GM10847 (cell line): ENCODE data around the gene UNC5CL.

Experiments
- POLR2A ChIP-seq: IDR thresholded peaks from 2 replicates; pipeline ENCODE4 v1.6.1; 2011; ENCODE audit not compliant: insufficient read length; ENCODE audit errors: extremely low read depth

Gene UNC5CL

DNA sequence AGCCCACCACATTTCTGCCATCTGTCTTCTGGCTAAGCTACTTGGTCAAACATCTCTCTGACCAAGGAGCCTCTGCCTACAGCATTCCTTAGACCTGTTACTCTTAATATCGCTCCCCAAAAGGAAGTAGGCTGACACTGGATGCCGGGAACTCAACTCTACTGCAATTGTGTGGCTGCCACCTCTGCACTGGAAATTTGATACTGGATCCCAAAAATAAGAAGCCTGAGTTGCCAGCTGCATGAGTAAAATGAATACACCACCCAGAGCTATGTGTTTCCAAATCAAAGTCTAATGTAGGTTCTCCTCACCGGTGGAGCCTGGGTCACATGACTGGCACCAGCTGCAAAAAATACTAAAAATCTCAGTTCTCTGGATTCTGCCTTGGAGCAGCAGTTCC lies 36.9 kb downstream of the UNC5CL start:
- no peak for TF ChIP-seq POLR2A

GRCh38 chr6:41000248-41000647 lies 38.8 kb downstream of the UNC5CL start:
- TF ChIP-seq POLR2A = no peak

DNA sequence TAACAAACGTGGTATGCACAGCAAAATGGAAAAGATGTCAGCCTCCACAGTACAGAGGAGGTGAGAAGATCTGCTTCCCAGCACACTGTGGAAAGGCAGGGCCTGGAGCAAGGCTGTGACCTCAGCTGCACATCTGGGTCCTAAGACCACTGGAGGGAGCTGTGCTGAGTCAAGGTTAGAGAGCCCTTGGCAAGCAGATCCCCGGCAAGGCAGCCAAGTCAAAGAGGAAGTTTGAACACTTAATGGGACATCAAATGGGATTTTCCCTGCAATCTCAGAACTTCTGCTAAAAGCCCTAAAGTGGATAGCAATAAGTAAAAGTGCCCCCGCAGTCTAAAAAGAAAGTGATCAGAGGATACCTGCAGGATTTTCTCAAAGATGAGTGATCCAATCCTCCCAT lies 39.5 kb downstream of the UNC5CL start:
- TF ChIP-seq POLR2A = no peak

GRCh38 chr6:40998661-40999060 lies 40.4 kb downstream of the UNC5CL start:
- TF ChIP-seq POLR2A = no peak

GRCh38 chr6:40997234-40997957 lies 41.6 kb downstream of the UNC5CL start:
- no peak for TF ChIP-seq POLR2A

GRCh38 chr6:40996591-40997233 lies 42.3 kb downstream of the UNC5CL start:
- TF ChIP-seq POLR2A = no peak

- no peak for TF ChIP-seq POLR2A
Measured at GRCh38 chr6:40992746-40993145, 46.3 kb downstream of the UNC5CL start.

GRCh38 chr6:40990301-40990700 lies 48.7 kb downstream of the UNC5CL start:
- no peak for TF ChIP-seq POLR2A

- no peak for TF ChIP-seq POLR2A
Measured at GRCh38 chr6:40989204-40990169, 49.5 kb downstream of the UNC5CL start.

DNA sequence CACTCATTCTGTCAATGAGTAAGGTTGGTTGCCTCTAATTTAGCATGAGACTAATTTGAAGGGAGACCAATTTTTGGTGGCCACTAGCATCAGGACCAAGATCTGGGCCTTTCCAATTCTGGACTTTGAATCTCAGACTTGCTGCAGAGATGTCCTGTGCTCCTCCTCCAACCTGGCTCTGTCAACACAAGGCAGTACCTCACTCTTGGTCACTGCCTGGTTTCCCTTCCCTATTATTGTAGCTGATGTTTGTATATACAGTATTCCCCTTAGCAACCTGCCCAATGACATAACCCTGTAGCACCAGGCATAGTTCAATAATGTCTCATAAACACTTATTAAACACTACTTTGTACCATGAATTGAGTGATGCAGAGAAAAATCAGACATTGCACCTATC lies 50.4 kb downstream of the UNC5CL start:
- TF ChIP-seq POLR2A = no peak

DNA sequence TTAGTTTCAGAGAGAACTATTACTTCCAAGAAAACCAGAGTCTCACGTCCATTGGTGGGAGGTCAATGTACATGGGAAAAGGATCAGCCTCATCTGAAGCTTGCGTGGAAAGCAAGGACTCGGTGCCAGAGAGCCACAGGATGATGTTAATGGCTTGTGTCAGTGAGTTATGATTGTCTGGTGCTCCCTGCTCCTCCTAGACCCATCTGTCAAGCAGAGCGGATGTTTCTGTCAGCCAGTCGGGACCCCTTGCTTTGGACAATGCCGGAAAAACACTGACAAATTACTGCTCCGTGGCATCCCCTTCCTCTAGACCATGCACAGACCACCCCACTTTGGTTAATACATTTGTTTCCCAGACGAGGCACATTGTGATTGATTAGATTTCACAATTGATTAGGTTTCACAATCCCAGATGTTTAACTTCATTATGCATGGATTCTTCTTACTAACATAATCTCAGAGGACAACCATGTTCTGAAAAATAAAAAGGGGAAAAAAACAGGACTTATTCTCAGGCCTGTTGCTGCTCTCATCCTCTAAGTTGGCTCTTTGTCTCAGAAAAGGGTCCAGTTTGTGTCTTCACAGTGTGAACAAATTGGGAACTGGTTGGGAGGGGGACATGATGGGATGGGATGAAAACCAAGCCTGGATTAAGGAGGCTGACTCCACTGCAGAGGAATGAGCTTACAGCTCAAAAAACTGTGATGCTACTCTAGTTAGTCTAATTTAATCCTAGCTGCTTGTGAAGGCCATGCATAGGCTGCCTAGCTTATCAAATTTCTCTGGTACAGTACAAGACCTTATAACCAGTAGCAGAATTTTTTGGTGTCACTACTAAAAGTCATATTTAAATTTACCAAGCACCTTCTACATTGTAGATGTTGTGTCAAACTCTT lies 51.9 kb downstream of the UNC5CL start:
- TF ChIP-seq POLR2A = no peak

GRCh38 chr6:40986364-40986763 lies 52.7 kb downstream of the UNC5CL start:
- TF ChIP-seq POLR2A = no peak

DNA sequence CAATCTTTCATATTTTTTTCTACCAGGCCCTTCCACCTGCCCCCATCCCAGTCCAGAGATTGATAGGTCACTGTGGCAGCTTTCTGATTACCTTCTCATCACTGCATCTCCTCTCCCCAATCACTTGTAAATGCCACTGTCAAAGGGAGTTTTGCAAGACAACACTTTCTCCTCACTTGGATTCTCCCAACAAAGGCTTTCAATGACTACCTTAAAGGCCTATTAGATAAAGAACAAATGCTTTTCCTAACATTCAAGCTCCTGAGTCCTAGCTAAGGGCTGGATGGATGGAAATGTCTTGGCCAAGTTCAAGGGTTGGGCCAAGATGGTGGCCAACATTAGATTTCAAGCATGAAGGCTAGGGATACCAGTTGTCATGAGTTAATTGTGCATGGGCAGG lies 55.3 kb downstream of the UNC5CL start:
- TF ChIP-seq POLR2A = no peak

GRCh38 chr6:40982917-40983316 lies 56.1 kb downstream of the UNC5CL start:
- TF ChIP-seq POLR2A = no peak

DNA sequence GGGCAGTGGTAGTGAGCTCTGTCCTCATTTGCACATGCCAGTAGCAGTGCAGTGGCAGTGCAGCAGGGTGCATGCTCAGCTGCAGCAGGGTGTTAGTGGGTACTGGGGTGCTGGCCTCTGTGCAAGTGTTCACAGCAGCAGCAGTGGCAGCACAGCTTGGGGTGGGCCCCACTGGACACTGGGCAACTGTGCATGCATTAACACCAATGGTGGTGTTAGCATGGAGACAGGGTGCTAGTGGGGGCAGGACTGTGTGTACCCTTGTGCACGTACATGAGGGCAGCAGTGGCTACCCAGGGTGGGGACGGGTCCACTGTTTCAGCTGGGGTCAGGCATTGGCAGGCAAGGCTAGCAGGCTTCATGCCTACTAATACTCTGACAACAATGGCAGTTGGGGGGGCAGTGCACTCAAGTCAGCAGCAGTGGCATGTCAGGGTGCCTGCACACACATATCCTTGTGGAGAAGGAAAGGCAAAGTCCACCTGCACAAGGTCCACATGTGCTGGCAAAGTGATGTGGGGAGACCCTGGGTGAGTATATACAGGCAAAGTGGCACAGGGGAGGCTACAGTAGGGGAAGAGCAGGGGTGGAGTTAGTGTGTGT lies 60.2 kb downstream of the UNC5CL start:
- no peak for TF ChIP-seq POLR2A

GRCh38 chr6:40977695-40978094 lies 61.3 kb downstream of the UNC5CL start:
- no peak for TF ChIP-seq POLR2A
